ENCODE data around the gene HOXA1. TPM values are rescaled to one million over a fixed set of nuclear protein-coding genes. Genes with fewer than 3 reads are reported as not detected.
A peak's percentile ranks its signal among the peaks of the same experiment; 100 is the strongest.

HOXA1 gene
- total and polyA plus RNA-seq, 2 of the 8 experiments (the other 6 are each of a cell fraction or from before 2014, with no cell fraction given), result not detected

GRCh38 chr7:27130540-27131389, 35.0 kb upstream of the HOXA1 start, which contains the start of gene HOXA4 (continued):
- TF ChIP-seq E2F6 (IDR thresholded peaks at IDR 0.05), result peak; percentile 80
- peak; percentile 84 for TF ChIP-seq KDM4A (IDR thresholded peaks at IDR 0.05; ENCODE audit: low read depth, low read length, severe bottlenecking)
- TF ChIP-seq NANOG (IDR thresholded peaks at IDR 0.05; ENCODE audit: insufficient read depth, low read depth, low read length, poor library complexity, severe bottlenecking), result peak; percentile 44
- TF ChIP-seq CBX5 (IDR thresholded peaks at IDR 0.05; ENCODE audit: low read depth, low read length), result no peak
- TF ChIP-seq JUND (IDR thresholded peaks at IDR 0.05; ENCODE audit: low read length), result no peak
- TF ChIP-seq POLR2AphosphoS5 (IDR thresholded peaks at IDR 0.05; ENCODE audit: low read depth, low read length), result no peak
- no peak for TF ChIP-seq GABPA (IDR thresholded peaks at IDR 0.05; ENCODE audit: borderline replicate concordance, insufficient read depth, low read length)
- TF ChIP-seq SRF (IDR thresholded peaks at IDR 0.05; ENCODE audit: low read depth, low read length), result no peak
- no peak for TF ChIP-seq TCF12 (IDR thresholded peaks at IDR 0.05; ENCODE audit: low read depth, low read length)
- TF ChIP-seq, protein P1, sequence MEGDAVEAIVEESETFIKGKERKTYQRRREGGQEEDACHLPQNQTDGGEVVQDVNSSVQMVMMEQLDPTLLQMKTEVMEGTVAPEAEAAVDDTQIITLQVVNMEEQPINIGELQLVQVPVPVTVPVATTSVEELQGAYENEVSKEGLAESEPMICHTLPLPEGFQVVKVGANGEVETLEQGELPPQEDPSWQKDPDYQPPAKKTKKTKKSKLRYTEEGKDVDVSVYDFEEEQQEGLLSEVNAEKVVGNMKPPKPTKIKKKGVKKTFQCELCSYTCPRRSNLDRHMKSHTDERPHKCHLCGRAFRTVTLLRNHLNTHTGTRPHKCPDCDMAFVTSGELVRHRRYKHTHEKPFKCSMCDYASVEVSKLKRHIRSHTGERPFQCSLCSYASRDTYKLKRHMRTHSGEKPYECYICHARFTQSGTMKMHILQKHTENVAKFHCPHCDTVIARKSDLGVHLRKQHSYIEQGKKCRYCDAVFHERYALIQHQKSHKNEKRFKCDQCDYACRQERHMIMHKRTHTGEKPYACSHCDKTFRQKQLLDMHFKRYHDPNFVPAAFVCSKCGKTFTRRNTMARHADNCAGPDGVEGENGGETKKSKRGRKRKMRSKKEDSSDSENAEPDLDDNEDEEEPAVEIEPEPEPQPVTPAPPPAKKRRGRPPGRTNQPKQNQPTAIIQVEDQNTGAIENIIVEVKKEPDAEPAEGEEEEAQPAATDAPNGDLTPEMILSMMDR (IDR thresholded peaks at IDR 0.05; ENCODE audit: control extremely low read depth in 1 of 3, insufficient read depth in 1 of 3, low read depth in 1 of 3, low read length in 3 of 3), result no peak
- no peak for TF ChIP-seq SIN3A (conservative IDR thresholded peaks at IDR 0.05 in 1 of 2, IDR thresholded peaks at IDR 0.05 in 1 of 2; ENCODE audit: low read depth in 1 of 2, low read length in 2 of 2)
- peak; percentile 61 for TF ChIP-seq CTBP2 (IDR thresholded peaks at IDR 0.05; ENCODE audit: borderline replicate concordance, insufficient read depth, insufficient read length, low read length)
- no peak for TF ChIP-seq POLR2A (IDR thresholded peaks at IDR 0.05; ENCODE audit: control extremely low read depth in 1 of 2, low read depth in 2 of 2, low read length in 2 of 2)
- TF ChIP-seq EGR1 (IDR thresholded peaks at IDR 0.05; ENCODE audit: borderline replicate concordance, low read depth, low read length), result 0 out of 2 replicates have a peak, but pooled peaks have one; percentile 11
- TF ChIP-seq ATF2 (IDR thresholded peaks at IDR 0.05; ENCODE audit: low read length), result no peak
- no peak for TF ChIP-seq GTF2F1 (IDR thresholded peaks at IDR 0.05; ENCODE audit: borderline replicate concordance, low read depth, low read length)
- no peak for TF ChIP-seq TAF1 (IDR thresholded peaks at IDR 0.05; ENCODE audit: low read depth, low read length)
- TF ChIP-seq MAX (IDR thresholded peaks at IDR 0.05), result peak; percentile 75
